GM19351 (cell line): ENCODE measurements around the gene MAT2A.

Experiments
- ATAC-seq: cut with Tn5 transposase; IDR thresholded peaks from one replicate; pipeline ENCODE4 v1.9.1; 2021; ENCODE audit warnings: mild to moderate bottlenecking, moderate library complexity; ENCODE audit not compliant: unreplicated experiment

MAT2A gene

GRCh38 chr2:85538507-85539360, at the start of gene MAT2A:
MAT2A (plus strand) TSS chr2:85539168; CDS start chr2:85539288, 120 bp downstream.
- peak; percentile 71 for ATAC-seq

- ATAC-seq: no peak
Measured at GRCh38 chr2:85490861-85491755, 47.9 kb upstream of the MAT2A start.

GRCh38 chr2:85496436-85496835, 42.5 kb upstream of the MAT2A start:
- no peak for ATAC-seq

- no peak for ATAC-seq
Measured at GRCh38 chr2:85497944-85498630, 40.9 kb upstream of the MAT2A start.

GRCh38 chr2:85501248-85501647, 37.7 kb upstream of the MAT2A start:
- ATAC-seq: no peak

- ATAC-seq: no peak
Measured at GRCh38 chr2:85502720-85503119, 36.2 kb upstream of the MAT2A start.

GRCh38 chr2:85503168-85503850, 35.7 kb upstream of the MAT2A start:
- ATAC-seq: no peak

- ATAC-seq: no peak
Measured at GRCh38 chr2:85503851-85504777, 34.9 kb upstream of the MAT2A start.

GRCh38 chr2:85504778-85505261, 34.1 kb upstream of the MAT2A start:
- no peak for ATAC-seq

- no peak for ATAC-seq
Measured at GRCh38 chr2:85505551-85506238, 33.3 kb upstream of the MAT2A start.

- no peak for ATAC-seq
Measured at GRCh38 chr2:85506768-85507181, 32.2 kb upstream of the MAT2A start.

GRCh38 chr2:85511008-85511811, 27.8 kb upstream of the MAT2A start:
- ATAC-seq: no peak

- no peak for ATAC-seq
Measured at GRCh38 chr2:85514323-85514722, 24.6 kb upstream of the MAT2A start.

- no peak for ATAC-seq
Measured at GRCh38 chr2:85516653-85517389, 22.1 kb upstream of the MAT2A start.

GRCh38 chr2:85522090-85522647, 16.8 kb upstream of the MAT2A start:
- no peak for ATAC-seq

- ATAC-seq: no peak
Measured at GRCh38 chr2:85523062-85523902, 15.7 kb upstream of the MAT2A start.
